Lower leg skin (tissue), 3 donors: Measurements from ENCODE around the gene CEMP1.
"Not testable (repeated sequence)": the region's sequence is repeated elsewhere in the genome, so short reads cannot be mapped to it uniquely, and the experiment has no call there.

ENCODE experiments used
- POLR2A ChIP-seq, 2 donors: fragments of 450-650 bp; IDR thresholded peaks; one replicate each; pipeline ENCODE4 v1.6.1; 2016 to 2017; ENCODE audit warnings: antibody characterized with exemption in 2 of 2, mild to moderate bottlenecking in 1 of 2, moderate library complexity in 1 of 2
- TF ChIP-seq, protein P1 (sequence below), 3 donors: fragments of 450-650 bp; IDR thresholded peaks; one replicate each; pipeline ENCODE4 v1.5.1; 2016; ENCODE audit warnings: antibody characterized with exemption in 3 of 3, mild to moderate bottlenecking in 3 of 3, moderate library complexity in 2 of 3

DNA sequence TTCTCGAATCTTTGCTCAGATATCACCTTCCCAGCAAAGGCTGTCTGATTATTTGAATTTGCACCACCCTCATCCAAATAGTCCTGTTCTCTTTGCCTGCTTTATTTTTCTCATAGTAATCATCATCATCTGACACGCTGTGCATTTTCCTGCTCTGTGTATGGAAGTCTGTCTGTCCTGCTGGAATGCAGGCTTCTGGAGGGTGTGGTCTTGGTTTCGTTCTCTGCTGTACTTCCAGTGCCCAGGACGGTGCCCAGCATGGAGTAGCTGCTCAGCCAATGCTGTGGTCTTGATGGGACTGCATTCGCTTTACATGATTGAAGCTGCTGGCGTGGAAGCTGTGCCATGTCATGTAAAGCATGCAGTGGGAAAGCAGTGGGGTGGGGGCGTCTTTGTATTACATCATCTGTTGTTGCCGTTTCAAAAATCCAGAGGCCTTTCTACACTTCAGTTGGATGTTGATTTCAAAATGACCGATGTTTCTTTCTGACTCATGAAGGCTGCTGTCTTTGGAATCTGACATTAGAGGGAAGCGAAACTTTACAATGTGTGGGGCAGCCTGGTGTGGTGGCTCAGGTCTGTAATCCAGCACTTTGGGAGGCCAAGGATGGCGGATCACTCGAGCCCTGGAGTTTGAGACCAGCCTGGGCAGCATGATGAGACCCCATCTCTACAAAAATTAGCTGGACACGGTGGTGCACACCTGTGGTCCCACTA lies 23.7 kb upstream of the CEMP1 start:
- not testable (repeated sequence) for TF ChIP-seq POLR2A (IDR thresholded peaks at IDR 0.05)
- TF ChIP-seq, protein P1, sequence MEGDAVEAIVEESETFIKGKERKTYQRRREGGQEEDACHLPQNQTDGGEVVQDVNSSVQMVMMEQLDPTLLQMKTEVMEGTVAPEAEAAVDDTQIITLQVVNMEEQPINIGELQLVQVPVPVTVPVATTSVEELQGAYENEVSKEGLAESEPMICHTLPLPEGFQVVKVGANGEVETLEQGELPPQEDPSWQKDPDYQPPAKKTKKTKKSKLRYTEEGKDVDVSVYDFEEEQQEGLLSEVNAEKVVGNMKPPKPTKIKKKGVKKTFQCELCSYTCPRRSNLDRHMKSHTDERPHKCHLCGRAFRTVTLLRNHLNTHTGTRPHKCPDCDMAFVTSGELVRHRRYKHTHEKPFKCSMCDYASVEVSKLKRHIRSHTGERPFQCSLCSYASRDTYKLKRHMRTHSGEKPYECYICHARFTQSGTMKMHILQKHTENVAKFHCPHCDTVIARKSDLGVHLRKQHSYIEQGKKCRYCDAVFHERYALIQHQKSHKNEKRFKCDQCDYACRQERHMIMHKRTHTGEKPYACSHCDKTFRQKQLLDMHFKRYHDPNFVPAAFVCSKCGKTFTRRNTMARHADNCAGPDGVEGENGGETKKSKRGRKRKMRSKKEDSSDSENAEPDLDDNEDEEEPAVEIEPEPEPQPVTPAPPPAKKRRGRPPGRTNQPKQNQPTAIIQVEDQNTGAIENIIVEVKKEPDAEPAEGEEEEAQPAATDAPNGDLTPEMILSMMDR (IDR thresholded peaks at IDR 0.05): not testable (repeated sequence)
